Tibial nerve (tissue), 4 donors: ENCODE results near the gene AHRR. TPM values are rescaled to one million over a fixed set of nuclear protein-coding genes. Genes with fewer than 3 reads are reported as not detected.

ENCODE experiments used
- DNase-seq, 2 donors: peaks; one replicate each; pipeline ENCODE4 v3.0.0-alpha.2; 2019; ENCODE audit warnings: low spot score in 2 of 2
- H3K27ac ChIP-seq, 4 donors: fragments of 200-600 bp; sonication (generic) in 3 of 4; one replicate each; pipeline ENCODE4 v1.5.1; 2017 to 2019; ENCODE audit warnings: mild to moderate bottlenecking in 1 of 4
- H3K27me3 ChIP-seq, 2 donors: fragments of 200-600 bp; sonication (generic) in 1 of 2; one replicate each; pipeline versions ENCODE4 v1.5.1 to v1.6.0; 2017 to 2019
- H3K36me3 ChIP-seq, 3 donors: fragments of 200-600 bp; sonication (generic); one replicate each; pipeline ENCODE4 v1.5.1; 2018 to 2019
- H3K4me1 ChIP-seq, 4 donors: fragments of 200-600 bp; sonication (generic) in 3 of 4; one replicate each; pipeline ENCODE4 v1.5.1; 2017 to 2019
- H3K4me3 ChIP-seq, 4 donors: fragments of 200-600 bp; sonication (generic) in 3 of 4; one replicate each; pipeline ENCODE4 v1.5.1; 2017 to 2019; ENCODE audit warnings: mild to moderate bottlenecking in 1 of 4, moderate library complexity in 1 of 4
- H3K9me3 ChIP-seq, 4 donors: fragments of 200-600 bp; sonication (generic) in 3 of 4; one replicate each; pipeline ENCODE4 v1.5.1; 2017 to 2019
- CTCF ChIP-seq, 5 experiments: fragments of 200-600 bp in 3 of 5; fragments of 450-650 bp in 2 of 5; sonication (generic) in 3 of 5; IDR thresholded peaks; one replicate each; pipeline ENCODE4 v1.5.1; 2016 to 2019; ENCODE audit warnings: antibody characterized with exemption in 5 of 5, mild to moderate bottlenecking in 3 of 5, moderate library complexity in 2 of 5
- EP300 ChIP-seq, 2 donors: sonication (generic); formaldehyde crosslinking; IDR thresholded peaks; one replicate each; pipeline ENCODE4 v1.6.1; 2017; ENCODE audit warnings: antibody characterized with exemption in 2 of 2, mild to moderate bottlenecking in 1 of 2
- POLR2A ChIP-seq, 2 donors: fragments of 450-650 bp; IDR thresholded peaks; one replicate each; pipeline ENCODE4 v1.6.1; 2017; ENCODE audit warnings: antibody characterized with exemption in 2 of 2, mild to moderate bottlenecking in 2 of 2, moderate library complexity in 2 of 2
- WGBS, 2 donors: methylation state at CpG; one replicate each; pipeline ENCODE4 v1.1.5; 2018; 5-methylcytosine and 5-hydroxymethylcytosine counted together
- total RNA-seq, 4 donors: library from RNA; depleted of rRNA; stranded (reverse); fragments of >200 nt; gene quantifications; one replicate each; pipeline ENCODE4 v1.1.0, GENCODE V29; 2016

AHRR gene
- total RNA-seq, 4 donors from 2014 or later, result 1.0 to 4.8 (median 1.2) TPM; not detected in 1

DNA sequence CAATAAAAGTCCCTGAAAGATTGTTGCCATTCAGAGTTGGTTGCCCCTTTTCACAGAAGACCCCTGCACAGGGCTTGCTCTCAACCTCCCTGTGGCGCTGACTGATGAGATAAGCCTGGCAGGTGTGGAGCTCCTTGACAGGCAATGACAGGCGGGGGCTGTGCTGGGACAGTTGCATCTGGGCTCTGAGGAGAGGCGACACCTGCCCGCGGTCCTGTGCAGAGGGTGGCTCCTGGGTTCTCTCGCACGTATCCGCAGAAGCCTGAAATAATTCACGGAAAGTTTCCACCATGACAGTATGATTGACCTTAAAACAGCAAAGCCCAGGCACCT lies 101.7 kb downstream of the AHRR start:
- no peaks in the 10 kb centered on the region for H3K9me3 ChIP-seq
- peaks cover 0 to 4% of the 10 kb centered on the region in 2 donors for H3K27me3 ChIP-seq
- WGBS, 2 donors, result 78 to 91% methylated on average over 9 of the region's 9 CpGs
- H3K27ac ChIP-seq, result no peak overlapping the region
- TF ChIP-seq POLR2A (IDR thresholded peaks at IDR 0.05) (no peak), CTCF (IDR thresholded peaks at IDR 0.05) (no peak), EP300 (IDR thresholded peaks at IDR 0.05) (no peak)
- DNase-seq, result no peak
- H3K4me3 ChIP-seq, result no peak overlapping the region
- no peaks in the 10 kb centered on the region for H3K4me1 ChIP-seq
- no peaks in the 10 kb centered on the region for H3K36me3 ChIP-seq

DNA sequence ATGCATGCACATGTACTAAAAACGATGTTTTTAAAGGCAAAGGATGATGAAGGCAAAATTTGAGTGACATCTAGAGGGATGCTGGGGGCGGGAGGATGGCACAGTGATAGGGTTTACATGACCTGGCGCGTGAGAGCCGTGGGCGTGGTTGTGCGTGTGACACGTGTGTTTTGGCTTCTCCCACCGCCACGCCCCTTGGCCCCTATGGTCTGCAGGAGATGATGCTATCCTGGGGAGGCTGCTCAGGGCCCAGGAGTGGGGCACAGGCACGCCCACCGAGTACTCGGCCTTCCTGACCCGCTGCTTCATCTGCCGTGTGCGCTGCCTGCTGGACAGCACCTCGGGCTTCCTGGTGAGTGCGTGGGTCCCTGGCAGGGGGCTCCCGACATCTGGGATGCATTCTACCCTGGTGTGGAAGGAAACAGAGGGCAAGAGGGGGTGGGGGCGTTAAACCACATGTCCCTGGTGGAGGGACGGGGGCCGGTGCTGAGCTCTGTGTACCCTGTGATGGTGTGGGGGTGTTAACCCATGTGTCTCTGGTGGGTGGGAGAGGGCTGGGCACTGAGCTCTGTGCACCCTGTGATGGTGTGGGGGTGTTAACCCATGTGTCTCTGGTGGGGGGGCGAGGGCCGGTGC lies 102.2 kb downstream of the AHRR start:
- TF ChIP-seq POLR2A (IDR thresholded peaks at IDR 0.05) (no peak), EP300 (IDR thresholded peaks at IDR 0.05) (no peak), CTCF (IDR thresholded peaks at IDR 0.05) (no peak)
- Histone ChIP-seq H3K27me3 (peaks cover 0 to 4% of the 10 kb centered on the region in 2 donors), H3K4me3 (no peak overlapping the region), H3K27ac (no peak overlapping the region), H3K36me3 (no peaks in the 10 kb centered on the region), H3K9me3 (no peaks in the 10 kb centered on the region), H3K4me1 (no peaks in the 10 kb centered on the region)
- DNase-seq, result no peak
- 67 to 71% methylated on average over 22 to 24 of the region's 24 CpGs for WGBS, 2 donors

GRCh38 chr5:424301-425110 lies 103.0 kb downstream of the AHRR start:
- H3K4me3 ChIP-seq, result no peak overlapping the region
- no peak overlapping the region for H3K27ac ChIP-seq
- 56 to 68% methylated on average over 11 of the region's 11 CpGs for WGBS, 2 donors
- H3K36me3 ChIP-seq, result no peaks in the 10 kb centered on the region
- peaks cover 0 to 4% of the 10 kb centered on the region in 2 donors for H3K27me3 ChIP-seq
- H3K9me3 ChIP-seq, result no peaks in the 10 kb centered on the region
- no peak for TF ChIP-seq EP300 (IDR thresholded peaks at IDR 0.05)
- TF ChIP-seq POLR2A (IDR thresholded peaks at IDR 0.05), result no peak
- no peak for TF ChIP-seq CTCF (IDR thresholded peaks at IDR 0.05)
- H3K4me1 ChIP-seq, result peaks cover 0 to 3% (median 0%) of the 10 kb centered on the region in 4 donors
- no peak for DNase-seq

- TF ChIP-seq CTCF (IDR thresholded peaks at IDR 0.05) (peak in 2 of 5 experiments; percentile 7 to 10), EP300 (IDR thresholded peaks at IDR 0.05) (no peak)
- WGBS, 2 donors, result 37 to 40% methylated on average over 5 of the region's 5 CpGs
- DNase-seq, result no peak
These were observed 104.2 kb downstream of the AHRR start for GRCh38 chr5:425714-426113.

GRCh38 chr5:426392-426976 lies 105.0 kb downstream of the AHRR start:
- WGBS, 2 donors, result 62 to 91% methylated on average over 3 of the region's 3 CpGs
- TF ChIP-seq CTCF (IDR thresholded peaks at IDR 0.05), result no peak
- TF ChIP-seq POLR2A (IDR thresholded peaks at IDR 0.05), result no peak
- TF ChIP-seq EP300 (IDR thresholded peaks at IDR 0.05), result no peak
- Histone ChIP-seq H3K36me3 (no peaks in the 10 kb centered on the region), H3K4me3 (no peak overlapping the region), H3K27ac (no peak overlapping the region), H3K9me3 (no peaks in the 10 kb centered on the region), H3K27me3 (peaks cover 0 to 4% of the 10 kb centered on the region in 2 donors), H3K4me1 (peaks cover 0 to 11% (median 0%) of the 10 kb centered on the region in 4 donors)
- no peak for DNase-seq

More at GRCh38 chr5:425714-426113, 104.2 kb downstream of the AHRR start:
- H3K4me3 ChIP-seq, result no peak overlapping the region
- no peaks in the 10 kb centered on the region for H3K9me3 ChIP-seq
- no peak overlapping the region for H3K27ac ChIP-seq
- no peaks in the 10 kb centered on the region for H3K36me3 ChIP-seq
- peaks cover 0 to 11% (median 0%) of the 10 kb centered on the region in 4 donors for H3K4me1 ChIP-seq
- peaks cover 0 to 4% of the 10 kb centered on the region in 2 donors for H3K27me3 ChIP-seq
